ENCODE data around the gene PRND.

DNA sequence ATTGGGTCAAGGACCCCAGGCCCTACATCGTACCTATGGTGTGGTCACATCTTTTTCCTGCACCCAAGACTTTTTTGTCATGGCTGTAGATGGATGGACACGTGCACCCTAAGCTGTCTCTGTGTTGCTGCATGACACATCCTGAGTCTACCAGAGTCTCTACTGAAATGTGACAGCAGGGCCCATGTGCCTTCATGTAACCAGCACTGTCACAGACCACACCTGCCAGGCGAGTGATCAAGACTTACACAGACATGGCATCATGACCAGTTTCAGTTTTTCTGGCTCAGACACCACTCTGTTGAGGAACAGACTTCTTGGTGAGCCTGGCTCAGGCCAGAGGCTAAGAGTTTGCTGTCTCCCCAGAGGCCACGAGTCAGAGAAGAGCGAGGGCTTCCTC, 7.6 kb downstream of the PRND start:
- TF ChIP-seq, protein P1, sequence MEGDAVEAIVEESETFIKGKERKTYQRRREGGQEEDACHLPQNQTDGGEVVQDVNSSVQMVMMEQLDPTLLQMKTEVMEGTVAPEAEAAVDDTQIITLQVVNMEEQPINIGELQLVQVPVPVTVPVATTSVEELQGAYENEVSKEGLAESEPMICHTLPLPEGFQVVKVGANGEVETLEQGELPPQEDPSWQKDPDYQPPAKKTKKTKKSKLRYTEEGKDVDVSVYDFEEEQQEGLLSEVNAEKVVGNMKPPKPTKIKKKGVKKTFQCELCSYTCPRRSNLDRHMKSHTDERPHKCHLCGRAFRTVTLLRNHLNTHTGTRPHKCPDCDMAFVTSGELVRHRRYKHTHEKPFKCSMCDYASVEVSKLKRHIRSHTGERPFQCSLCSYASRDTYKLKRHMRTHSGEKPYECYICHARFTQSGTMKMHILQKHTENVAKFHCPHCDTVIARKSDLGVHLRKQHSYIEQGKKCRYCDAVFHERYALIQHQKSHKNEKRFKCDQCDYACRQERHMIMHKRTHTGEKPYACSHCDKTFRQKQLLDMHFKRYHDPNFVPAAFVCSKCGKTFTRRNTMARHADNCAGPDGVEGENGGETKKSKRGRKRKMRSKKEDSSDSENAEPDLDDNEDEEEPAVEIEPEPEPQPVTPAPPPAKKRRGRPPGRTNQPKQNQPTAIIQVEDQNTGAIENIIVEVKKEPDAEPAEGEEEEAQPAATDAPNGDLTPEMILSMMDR (conservative IDR thresholded peaks at IDR 0.05) = no peak
- no peak for TF ChIP-seq EZH2 (IDR thresholded peaks at IDR 0.05; ENCODE audit: low read depth)

Measured in PC-9 (cell line).